Tibial artery (tissue), 4 donors: ENCODE data around the gene SLC38A7.
A peak's percentile ranks its signal among the peaks of the same experiment; 100 is the strongest.

Experiments used
- DNase-seq, 2 donors: peaks; one replicate each; pipeline ENCODE4 v3.0.0-alpha.2; 2019
- H3K27ac ChIP-seq, 2 donors: fragments of 200-600 bp; sonication (generic) in 1 of 2; 1 replicate in 1 of 2; 2 replicates in 1 of 2; pipeline ENCODE4 v1.5.1; 2018 to 2019; ENCODE audit warnings: mild to moderate bottlenecking in 1 of 2
- H3K27me3 ChIP-seq, 2 donors: fragments of 200-600 bp; sonication (generic) in 1 of 2; one replicate each; pipeline versions ENCODE4 v1.5.1 to v1.6.0; 2016 to 2019
- H3K36me3 ChIP-seq, 3 donors: fragments of 200-600 bp; sonication (generic) in 2 of 3; one replicate each; pipeline ENCODE4 v1.5.1; 2016 to 2019; ENCODE audit warnings: mild to moderate bottlenecking in 2 of 3
- H3K4me1 ChIP-seq, 4 donors: fragments of 200-600 bp; sonication (generic) in 2 of 4; 1 replicate in 3 of 4; 2 replicates in 1 of 4; pipeline ENCODE4 v1.5.1; 2016 to 2019
- H3K4me3 ChIP-seq, 2 donors: fragments of 200-600 bp; sonication (generic) in 1 of 2; 1 replicate in 1 of 2; 2 replicates in 1 of 2; pipeline ENCODE4 v1.5.1; 2018 to 2019; ENCODE audit warnings: mild to moderate bottlenecking in 2 of 2
- H3K9me3 ChIP-seq, 3 donors: fragments of 200-600 bp; sonication (generic) in 1 of 3; one replicate each; pipeline ENCODE4 v1.5.1; 2016 to 2019
- intact Hi-C: fragments of 100-400 bp; cut with DNase I; formaldehyde crosslinking; loops from one replicate; pipeline ENCODE4 v1.15.0; 2023; ENCODE audit warnings: low total_unique reads
- TF ChIP-seq, protein P1 (sequence below), 2 experiments: fragments of 200-600 bp in 1 of 2; fragments of 450-650 bp in 1 of 2; IDR thresholded peaks; one replicate each; pipeline ENCODE4 v1.5.1; 2017 to 2019; ENCODE audit warnings: antibody characterized with exemption in 2 of 2, mild to moderate bottlenecking in 1 of 2, moderate library complexity in 1 of 2

The SLC38A7 gene

GRCh38 chr16:58647107-58647506, 37.5 kb downstream of the SLC38A7 start:
- H3K27ac ChIP-seq: no peak overlapping the region
- no peak for DNase-seq
- intact Hi-C loops: no loop called here
- no peak overlapping the region for H3K4me3 ChIP-seq
- no peaks in the 10 kb centered on the region for H3K4me1 ChIP-seq
- H3K36me3 ChIP-seq: no peaks in the 10 kb centered on the region
- no peaks in the 10 kb centered on the region for H3K27me3 ChIP-seq
- TF ChIP-seq, protein P1, sequence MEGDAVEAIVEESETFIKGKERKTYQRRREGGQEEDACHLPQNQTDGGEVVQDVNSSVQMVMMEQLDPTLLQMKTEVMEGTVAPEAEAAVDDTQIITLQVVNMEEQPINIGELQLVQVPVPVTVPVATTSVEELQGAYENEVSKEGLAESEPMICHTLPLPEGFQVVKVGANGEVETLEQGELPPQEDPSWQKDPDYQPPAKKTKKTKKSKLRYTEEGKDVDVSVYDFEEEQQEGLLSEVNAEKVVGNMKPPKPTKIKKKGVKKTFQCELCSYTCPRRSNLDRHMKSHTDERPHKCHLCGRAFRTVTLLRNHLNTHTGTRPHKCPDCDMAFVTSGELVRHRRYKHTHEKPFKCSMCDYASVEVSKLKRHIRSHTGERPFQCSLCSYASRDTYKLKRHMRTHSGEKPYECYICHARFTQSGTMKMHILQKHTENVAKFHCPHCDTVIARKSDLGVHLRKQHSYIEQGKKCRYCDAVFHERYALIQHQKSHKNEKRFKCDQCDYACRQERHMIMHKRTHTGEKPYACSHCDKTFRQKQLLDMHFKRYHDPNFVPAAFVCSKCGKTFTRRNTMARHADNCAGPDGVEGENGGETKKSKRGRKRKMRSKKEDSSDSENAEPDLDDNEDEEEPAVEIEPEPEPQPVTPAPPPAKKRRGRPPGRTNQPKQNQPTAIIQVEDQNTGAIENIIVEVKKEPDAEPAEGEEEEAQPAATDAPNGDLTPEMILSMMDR (IDR thresholded peaks at IDR 0.05): no peak
- no peaks in the 10 kb centered on the region for H3K9me3 ChIP-seq

DNA sequence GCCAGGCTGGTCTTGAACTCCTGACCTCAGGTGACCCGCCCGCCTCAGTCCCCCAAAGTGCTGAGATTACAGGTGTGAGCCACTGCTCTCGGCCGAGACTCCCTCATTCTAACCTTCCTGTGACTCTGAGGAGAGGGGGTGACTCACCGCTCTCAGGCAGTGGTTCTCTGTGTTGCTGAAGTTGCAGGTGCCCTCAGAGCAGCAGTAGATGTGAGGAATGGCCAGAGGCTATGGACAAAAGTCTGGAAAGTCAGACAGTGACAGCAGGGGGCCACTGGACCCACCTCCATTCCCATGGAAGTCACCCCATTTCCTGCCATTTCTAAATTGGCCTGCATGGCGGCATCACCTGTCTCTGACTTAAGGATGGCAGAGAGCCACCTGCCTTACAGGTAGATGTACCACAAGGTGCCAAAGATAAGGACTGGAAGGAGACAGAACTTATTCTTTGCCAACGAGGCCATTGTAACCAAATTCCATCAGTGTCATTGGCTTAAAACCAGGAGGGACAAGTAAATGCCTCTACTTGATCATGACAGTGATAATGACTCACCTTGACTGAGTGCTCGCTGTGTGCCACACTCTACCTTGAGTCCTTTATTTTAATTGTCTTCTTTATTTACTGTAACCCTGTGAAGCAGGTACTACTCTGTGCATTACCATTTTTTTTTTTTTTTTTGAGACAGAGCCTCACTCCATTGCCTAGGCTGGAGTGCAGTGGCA, 39.6 kb downstream of the SLC38A7 start:
- peak in 1 of 2 donors; percentile 27 for DNase-seq

GRCh38 chr16:58644108-58644507, 40.5 kb downstream of the SLC38A7 start:
- H3K4me1 ChIP-seq: no peaks in the 10 kb centered on the region
- H3K27me3 ChIP-seq: no peaks in the 10 kb centered on the region
- H3K9me3 ChIP-seq: no peaks in the 10 kb centered on the region
- H3K4me3 ChIP-seq: no peak overlapping the region
- H3K27ac ChIP-seq: no peak overlapping the region
- TF ChIP-seq, protein P1 (IDR thresholded peaks at IDR 0.05): no peak
- no peaks in the 10 kb centered on the region for H3K36me3 ChIP-seq
- DNase-seq: peak in 1 of 2 donors; percentile 38
- intact Hi-C loops: no loop called here

More for the DNA sequence above, 39.6 kb downstream of the SLC38A7 start:
- Histone ChIP-seq H3K9me3 (no peaks in the 10 kb centered on the region), H3K27me3 (no peaks in the 10 kb centered on the region), H3K36me3 (no peaks in the 10 kb centered on the region), H3K27ac (no peak overlapping the region), H3K4me1 (no peaks in the 10 kb centered on the region), H3K4me3 (no peak overlapping the region)
- intact Hi-C loops: no loop called here
- TF ChIP-seq, protein P1 (IDR thresholded peaks at IDR 0.05): no peak

GRCh38 chr16:58640949-58641348, 43.6 kb downstream of the SLC38A7 start:
- DNase-seq: no peak
- H3K9me3 ChIP-seq: no peaks in the 10 kb centered on the region
- intact Hi-C loops: no loop called here
- no peak overlapping the region for H3K4me3 ChIP-seq
- TF ChIP-seq, protein P1 (IDR thresholded peaks at IDR 0.05): no peak
- no peak overlapping the region for H3K27ac ChIP-seq
- H3K36me3 ChIP-seq: no peaks in the 10 kb centered on the region
- no peaks in the 10 kb centered on the region for H3K27me3 ChIP-seq
- H3K4me1 ChIP-seq: no peaks in the 10 kb centered on the region

- TF ChIP-seq, protein P1 (IDR thresholded peaks at IDR 0.05): no peak
- H3K36me3 ChIP-seq: no peaks in the 10 kb centered on the region
- H3K27me3 ChIP-seq: no peaks in the 10 kb centered on the region
- no peak overlapping the region for H3K27ac ChIP-seq
- DNase-seq: no peak
- no peak overlapping the region for H3K4me3 ChIP-seq
- H3K9me3 ChIP-seq: no peaks in the 10 kb centered on the region
- no peaks in the 10 kb centered on the region for H3K4me1 ChIP-seq
- intact Hi-C loops: no loop called here
These were observed 44.7 kb downstream of the SLC38A7 start for GRCh38 chr16:58639836-58640235.
